Nucleus accumbens (tissue), 56 donors: ENCODE data around the gene MUC3A.

Experiments used
- DNase-seq, 56 donors: peaks; one replicate each; lab custom pipeline; 2025; lab: John Stamatoyannopoulos, UW

MUC3A gene

GRCh38 chr7:100943693-100944092 lies 5.6 kb upstream of the MUC3A start:
- DNase-seq, result no peak

GRCh38 chr7:100944138-100944537 lies 5.2 kb upstream of the MUC3A start:
- DNase-seq, result no peak

GRCh38 chr7:100946111-100946510 lies 3.2 kb upstream of the MUC3A start:
- no peak for DNase-seq

GRCh38 chr7:100946766-100947365 lies 2.5 kb upstream of the MUC3A start:
- DNase-seq, result no peak

GRCh38 chr7:100947792-100948191 lies 1.5 kb upstream of the MUC3A start:
- no peak for DNase-seq

GRCh38 chr7:100949933-100950443 lies 654 bp downstream of the MUC3A start:
- no peak for DNase-seq

GRCh38 chr7:100951172-100951571 lies 1.8 kb downstream of the MUC3A start:
- no peak for DNase-seq

- no peak for DNase-seq
Measured at GRCh38 chr7:100951888-100952560, 2.7 kb downstream of the MUC3A start.

GRCh38 chr7:100952641-100953040 lies 3.3 kb downstream of the MUC3A start:
- no peak for DNase-seq

GRCh38 chr7:100957832-100958421 lies 8.6 kb downstream of the MUC3A start:
- DNase-seq, result no peak

GRCh38 chr7:100959894-100960293 lies 10.6 kb downstream of the MUC3A start:
- DNase-seq, result no peak

- no peak for DNase-seq
Measured at GRCh38 chr7:100962537-100962936, 13.2 kb downstream of the MUC3A start.

- no peak for DNase-seq
Measured at GRCh38 chr7:100963386-100963785, 14.1 kb downstream of the MUC3A start.

- no peak for DNase-seq
Measured at GRCh38 chr7:100963874-100964273, 14.5 kb downstream of the MUC3A start.

- no peak for DNase-seq
Measured at GRCh38 chr7:100964630-100965029, 15.3 kb downstream of the MUC3A start.

GRCh38 chr7:100965045-100965722 lies 15.8 kb downstream of the MUC3A start:
- no peak for DNase-seq

- DNase-seq, result no peak
Measured at GRCh38 chr7:100965723-100966541, 16.6 kb downstream of the MUC3A start.

- DNase-seq, result no peak
Measured at GRCh38 chr7:100966542-100967291, 17.4 kb downstream of the MUC3A start.

- no peak for DNase-seq
Measured at GRCh38 chr7:100967292-100967863, 18.0 kb downstream of the MUC3A start.
